ENCODE measurements around the gene EMCN.

Gene EMCN

GRCh38 chr4:100517864-100518341 is at the start of gene EMCN:
Gene EMCN (minus strand): TSS chr4:100518022. CDS start chr4:100517914, 108 bp downstream.
- CTCF ChIA-PET: interaction anchor here (0.7 kb wide), 1 partner anchor 13 kb away, joined by 3 read pairs; no protein-coding TSS in a partner anchor
- no peak for TF ChIP-seq CTCF (conservative IDR thresholded peaks at IDR 0.05; ENCODE audit: low read depth)
- POLR2A ChIA-PET (ENCODE audit: low non-redundant PET): no interaction called here
- H3K27ac ChIP-seq: no peak within 1 kb of the TSS
- no peak for DNase-seq (ENCODE audit: low spot score)

- ChIA-PET CTCF (interaction anchor here (0.5 to 0.7 kb wide), 3 partner anchors 12 to 186 kb away, joined by 3 to 5 read pairs (median 3); no protein-coding TSS in a partner anchor), POLR2A (ENCODE audit: low non-redundant PET) (no interaction called here)
- no peak for TF ChIP-seq CTCF (conservative IDR thresholded peaks at IDR 0.05; ENCODE audit: low read depth)
- H3K27ac ChIP-seq: no peak overlapping the region
- no peak for DNase-seq (ENCODE audit: low spot score)
These were observed 48.6 kb upstream of the EMCN start for GRCh38 chr4:100566396-100566795.

DNA sequence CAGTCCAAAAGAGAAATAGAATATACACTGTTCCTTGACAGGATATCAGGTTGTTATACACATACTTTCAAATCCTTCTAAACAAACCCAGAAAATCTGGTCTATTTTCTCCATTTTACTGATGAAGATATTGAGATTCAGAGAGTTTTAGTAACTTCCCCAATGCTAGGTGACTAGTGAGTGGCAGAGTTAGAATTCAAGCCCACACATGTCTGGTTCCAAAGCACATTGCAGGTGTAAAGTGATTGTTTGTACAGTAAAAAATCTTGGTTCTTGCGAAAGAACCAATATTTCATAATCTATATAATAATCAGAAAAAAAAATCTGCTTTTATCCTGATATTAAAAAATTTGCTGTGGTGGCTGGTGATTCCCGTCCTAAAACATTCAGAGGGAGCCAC is 39.5 kb upstream of the EMCN start:
- no peak for TF ChIP-seq CTCF (conservative IDR thresholded peaks at IDR 0.05; ENCODE audit: low read depth)
- DNase-seq (ENCODE audit: low spot score): peak; percentile 18
- ChIA-PET CTCF (no interaction called here), POLR2A (ENCODE audit: low non-redundant PET) (no interaction called here)
- H3K27ac ChIP-seq: no peak overlapping the region

GRCh38 chr4:100555611-100556337 is 38.0 kb upstream of the EMCN start:
- no peak for DNase-seq (ENCODE audit: low spot score)
- ChIA-PET POLR2A (ENCODE audit: low non-redundant PET) (no interaction called here), CTCF (no interaction called here)
- no peak for TF ChIP-seq CTCF (conservative IDR thresholded peaks at IDR 0.05; ENCODE audit: low read depth)
- H3K27ac ChIP-seq: no peak overlapping the region

- DNase-seq (ENCODE audit: low spot score): no peak
- ChIA-PET CTCF (interaction anchor here (0.6 kb wide), 2 partner anchors 221 to 281 kb away, joined by 4 to 8 read pairs; no protein-coding TSS in a partner anchor), POLR2A (ENCODE audit: low non-redundant PET) (no interaction called here)
- no peak overlapping the region for H3K27ac ChIP-seq
- TF ChIP-seq CTCF (conservative IDR thresholded peaks at IDR 0.05; ENCODE audit: low read depth): no peak
These were observed 30.4 kb upstream of the EMCN start for GRCh38 chr4:100548200-100548560.

- ChIA-PET POLR2A (ENCODE audit: low non-redundant PET) (no interaction called here), CTCF (interaction anchor here (0.6 kb wide), 2 partner anchors 222 to 282 kb away, joined by 4 to 8 read pairs; no protein-coding TSS in a partner anchor)
- TF ChIP-seq CTCF (conservative IDR thresholded peaks at IDR 0.05; ENCODE audit: low read depth): no peak
- DNase-seq (ENCODE audit: low spot score): no peak
- H3K27ac ChIP-seq: no peak overlapping the region
These were observed 29.8 kb upstream of the EMCN start for GRCh38 chr4:100547541-100548199.
